OCI-LY1 (cell line): ENCODE measurements around the gene SIRT3.

Source experiments
- H2AFZ ChIP-seq: fragments of 200-600 bp; sonication (generic), shearing (Covaris generic); 2 replicates; pipeline ENCODE4 v1.6.0; 2014; ENCODE audit warnings: antibody characterized with exemption, mild to moderate bottlenecking, low read length
- H3F3A ChIP-seq: fragments of 200-600 bp; sonication (generic), shearing (Covaris generic); 2 replicates; pipeline ENCODE4 v1.6.0; 2014; ENCODE audit warnings: mild to moderate bottlenecking, antibody characterized with exemption, low read length, moderate library complexity; ENCODE audit not compliant: insufficient read depth
- H3K27ac ChIP-seq: fragments of 200-600 bp; sonication (generic); 2 replicates; pipeline ENCODE4 v1.5.1; 2014; ENCODE audit warnings: low read length, mixed run types, mild to moderate bottlenecking, low read depth; ENCODE audit not compliant: poor library complexity, severe bottlenecking
- H3K27me3 ChIP-seq: fragments of 200-600 bp; sonication (generic); 2 replicates; pipeline ENCODE4 v1.6.0; 2014; ENCODE audit warnings: antibody characterized with exemption, mild to moderate bottlenecking, low read length, moderate library complexity; ENCODE audit not compliant: insufficient read depth
- H3K36me3 ChIP-seq: fragments of 200-600 bp; sonication (generic); 2 replicates; pipeline ENCODE4 v1.6.1; 2014; ENCODE audit warnings: mild to moderate bottlenecking, antibody characterized with exemption, low read length, moderate library complexity, mixed read lengths; ENCODE audit not compliant: insufficient read depth
- H3K4me1 ChIP-seq: fragments of 200-600 bp; sonication (generic); 2 replicates; pipeline ENCODE4 v1.5.1; 2014; ENCODE audit warnings: mild to moderate bottlenecking, low read length, moderate library complexity; ENCODE audit not compliant: insufficient read depth, severe bottlenecking
- H3K4me2 ChIP-seq: fragments of 200-600 bp; sonication (generic), shearing (Covaris generic); 2 replicates; pipeline ENCODE4 v1.6.1; 2014; ENCODE audit warnings: low read length
- H3K4me3 ChIP-seq: fragments of 200-600 bp; sonication (generic); 2 replicates; pipeline ENCODE4 v1.5.1; 2014; ENCODE audit warnings: low read length, low read depth, mild to moderate bottlenecking, mixed read lengths; ENCODE audit not compliant: poor library complexity, severe bottlenecking
- H3K79me2 ChIP-seq: fragments of 200-600 bp; shearing (Covaris generic); 2 replicates; pipeline ENCODE4 v1.6.1; 2016; ENCODE audit warnings: mixed run types, low read length, mixed read lengths; ENCODE audit not compliant: insufficient read depth
- H3K9ac ChIP-seq: fragments of 200-600 bp; sonication (generic), shearing (Covaris generic); 2 replicates; pipeline ENCODE4 v1.6.1; 2014; ENCODE audit warnings: mild to moderate bottlenecking, low read length, mixed read lengths
- H3K9me2 ChIP-seq: fragments of 200-600 bp; sonication (generic), shearing (Covaris generic); 2 replicates; pipeline ENCODE4 v1.6.1; 2014; ENCODE audit warnings: low read depth, mild to moderate bottlenecking, low read length, mixed read lengths
- H3K9me3 ChIP-seq: fragments of 200-600 bp; shearing (Covaris generic); 2 replicates; pipeline ENCODE4 v1.6.1; 2014; ENCODE audit warnings: low read length, mixed read lengths
- H4K20me1 ChIP-seq: fragments of 200-600 bp; sonication (generic), shearing (Covaris generic); 2 replicates; pipeline ENCODE4 v1.6.0; 2016; ENCODE audit warnings: mild to moderate bottlenecking, low read length; ENCODE audit not compliant: insufficient read depth
- EZH2 ChIP-seq: fragments of 200-600 bp; sonication (generic), shearing (Covaris generic); IDR thresholded peaks from 2 replicates; pipeline ENCODE4 v1.8.0; 2017; ENCODE audit warnings: borderline replicate concordance, mixed run types, mild to moderate bottlenecking, antibody characterized with exemption, low read length, moderate library complexity, mixed read lengths
- TF ChIP-seq, protein P1 (sequence below): fragments of 200-600 bp; sonication (generic), shearing (Covaris generic); IDR thresholded peaks from 2 replicates; pipeline ENCODE4 v1.5.1; 2017; ENCODE audit warnings: mild to moderate bottlenecking, antibody characterized with exemption, low read length, moderate library complexity, mixed read lengths

Gene SIRT3

DNA sequence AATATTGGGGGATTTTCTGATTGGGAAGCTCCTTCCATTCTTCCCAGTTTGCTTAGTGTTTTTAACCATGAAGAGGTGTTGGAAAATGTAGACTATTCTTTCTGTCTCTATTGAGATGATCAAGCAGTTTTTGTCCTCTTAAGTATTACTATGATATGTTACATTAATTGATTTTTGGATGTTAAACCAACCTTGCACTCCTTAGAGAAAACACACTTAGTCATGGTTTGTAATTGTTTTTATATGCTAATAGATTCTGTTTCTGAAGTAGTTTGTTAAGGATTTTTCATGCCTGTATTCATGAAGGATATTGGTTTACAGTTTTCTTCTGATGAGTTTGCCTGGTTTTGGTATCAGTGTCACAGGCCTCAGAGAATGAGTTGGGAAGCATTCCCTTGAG, 40.1 kb upstream of the SIRT3 start:
- H3K27me3 ChIP-seq = no peaks in the 10 kb centered on the region
- no peaks in the 10 kb centered on the region for H3K36me3 ChIP-seq
- H3K9me3 ChIP-seq = peaks cover 6% of the 10 kb centered on the region; the same call in 1 of the 2 replicates
- no peaks in the 10 kb centered on the region; the same call in 1 of the 2 replicates for H3F3A ChIP-seq
- no peak overlapping the region for H3K27ac ChIP-seq
- no peaks in the 10 kb centered on the region for H3K79me2 ChIP-seq
- peaks cover 7% of the 10 kb centered on the region for H3K4me1 ChIP-seq
- H2AFZ ChIP-seq = no peak overlapping the region
- no peak overlapping the region for H3K4me3 ChIP-seq
- H3K4me2 ChIP-seq = no peak overlapping the region
- H3K9ac ChIP-seq = no peak overlapping the region
- TF ChIP-seq, protein P1, sequence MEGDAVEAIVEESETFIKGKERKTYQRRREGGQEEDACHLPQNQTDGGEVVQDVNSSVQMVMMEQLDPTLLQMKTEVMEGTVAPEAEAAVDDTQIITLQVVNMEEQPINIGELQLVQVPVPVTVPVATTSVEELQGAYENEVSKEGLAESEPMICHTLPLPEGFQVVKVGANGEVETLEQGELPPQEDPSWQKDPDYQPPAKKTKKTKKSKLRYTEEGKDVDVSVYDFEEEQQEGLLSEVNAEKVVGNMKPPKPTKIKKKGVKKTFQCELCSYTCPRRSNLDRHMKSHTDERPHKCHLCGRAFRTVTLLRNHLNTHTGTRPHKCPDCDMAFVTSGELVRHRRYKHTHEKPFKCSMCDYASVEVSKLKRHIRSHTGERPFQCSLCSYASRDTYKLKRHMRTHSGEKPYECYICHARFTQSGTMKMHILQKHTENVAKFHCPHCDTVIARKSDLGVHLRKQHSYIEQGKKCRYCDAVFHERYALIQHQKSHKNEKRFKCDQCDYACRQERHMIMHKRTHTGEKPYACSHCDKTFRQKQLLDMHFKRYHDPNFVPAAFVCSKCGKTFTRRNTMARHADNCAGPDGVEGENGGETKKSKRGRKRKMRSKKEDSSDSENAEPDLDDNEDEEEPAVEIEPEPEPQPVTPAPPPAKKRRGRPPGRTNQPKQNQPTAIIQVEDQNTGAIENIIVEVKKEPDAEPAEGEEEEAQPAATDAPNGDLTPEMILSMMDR = no peak
- no peak for TF ChIP-seq EZH2
- no peaks in the 10 kb centered on the region for H4K20me1 ChIP-seq
- H3K9me2 ChIP-seq = no peaks in the 10 kb centered on the region

DNA sequence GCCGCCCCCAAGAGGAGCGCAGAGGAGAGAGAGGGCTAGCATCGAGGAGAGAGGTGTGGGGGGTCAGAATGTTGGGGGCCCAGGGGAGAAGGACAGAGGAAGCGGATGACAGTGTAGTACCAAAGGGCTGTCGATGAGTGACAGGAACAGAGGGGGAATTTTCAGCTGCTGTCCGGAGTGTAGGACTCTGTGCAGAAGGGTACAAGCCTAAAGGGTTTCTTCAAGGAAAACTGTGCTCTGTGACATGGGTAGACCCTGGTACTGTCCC, 36.7 kb upstream of the SIRT3 start:
- Histone ChIP-seq H3K9me3 (peaks cover 6% of the 10 kb centered on the region; the same call in 1 of the 2 replicates), H3K36me3 (no peaks in the 10 kb centered on the region), H3F3A (no peaks in the 10 kb centered on the region; the same call in 1 of the 2 replicates), H3K27me3 (no peaks in the 10 kb centered on the region), H3K9me2 (no peaks in the 10 kb centered on the region), H3K27ac (no peak overlapping the region), H2AFZ (no peak overlapping the region), H3K4me3 (no peak overlapping the region), H3K4me2 (no peak overlapping the region), H3K9ac (no peak overlapping the region), H3K4me1 (peaks cover 36% of the 10 kb centered on the region), H4K20me1 (no peaks in the 10 kb centered on the region), H3K79me2 (no peaks in the 10 kb centered on the region)
- no peak for TF ChIP-seq EZH2
- TF ChIP-seq, protein P1 = no peak

DNA sequence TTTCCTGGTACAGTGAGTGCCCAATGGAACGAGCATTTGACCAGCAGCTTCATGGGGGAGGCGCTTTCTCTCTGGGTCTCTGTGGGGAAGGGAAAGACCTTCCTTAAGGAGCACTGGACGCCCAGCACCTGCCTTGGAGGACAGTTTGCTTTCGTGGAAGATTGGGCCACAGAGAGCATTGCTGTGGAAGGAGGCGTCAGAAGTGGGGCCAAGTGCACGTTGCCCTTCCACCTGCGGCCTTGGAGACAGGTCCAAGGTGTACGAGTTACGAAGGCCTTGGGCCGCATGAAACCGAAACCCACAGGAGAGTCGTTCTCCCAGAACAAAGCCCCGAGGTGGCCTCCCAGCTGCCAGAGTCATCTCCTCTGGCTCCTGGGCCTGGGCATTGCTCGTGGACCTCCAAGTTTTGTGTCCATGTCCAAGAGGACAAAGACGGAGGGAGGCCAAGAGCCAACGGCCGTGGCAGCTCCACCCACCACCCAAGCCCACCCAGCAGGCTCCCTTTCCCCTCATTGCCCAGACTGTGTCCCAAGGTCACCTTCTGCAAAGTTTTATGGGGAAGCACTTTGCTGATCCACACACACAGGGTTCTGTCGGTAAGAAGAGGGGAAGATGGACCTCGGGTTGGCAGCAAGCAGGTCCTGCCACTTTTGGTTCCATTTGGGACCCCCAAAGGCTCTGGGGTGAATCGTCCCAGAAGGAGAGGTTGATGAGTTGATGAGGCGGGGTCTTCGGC, 36.2 kb upstream of the SIRT3 start:
- Histone ChIP-seq H3K9ac (no peak overlapping the region), H3K27me3 (no peaks in the 10 kb centered on the region), H3K4me3 (no peak overlapping the region), H2AFZ (no peak overlapping the region), H3K9me3 (peaks cover 6% of the 10 kb centered on the region; the same call in 1 of the 2 replicates), H3K9me2 (no peaks in the 10 kb centered on the region), H3K4me1 (peaks cover 41% of the 10 kb centered on the region), H3F3A (no peaks in the 10 kb centered on the region; the same call in 1 of the 2 replicates), H3K79me2 (no peaks in the 10 kb centered on the region), H3K27ac (no peak overlapping the region), H4K20me1 (no peaks in the 10 kb centered on the region), H3K4me2 (no peak overlapping the region), H3K36me3 (no peaks in the 10 kb centered on the region)
- TF ChIP-seq, protein P1 = no peak
- no peak for TF ChIP-seq EZH2
